DMS153 treated with DMSO at 0.1 percent for 48 hours (cell line): ENCODE results near the gene PDIA2.
"Not testable (repeated sequence)": the region's sequence is repeated elsewhere in the genome, so short reads cannot be mapped to it uniquely, and the experiment has no call there.

Experiments
- DNase-seq: peaks from one replicate; lab custom pipeline; 2025; ENCODE audit not compliant: unreplicated experiment; lab: John Stamatoyannopoulos, UW

The PDIA2 gene

DNA sequence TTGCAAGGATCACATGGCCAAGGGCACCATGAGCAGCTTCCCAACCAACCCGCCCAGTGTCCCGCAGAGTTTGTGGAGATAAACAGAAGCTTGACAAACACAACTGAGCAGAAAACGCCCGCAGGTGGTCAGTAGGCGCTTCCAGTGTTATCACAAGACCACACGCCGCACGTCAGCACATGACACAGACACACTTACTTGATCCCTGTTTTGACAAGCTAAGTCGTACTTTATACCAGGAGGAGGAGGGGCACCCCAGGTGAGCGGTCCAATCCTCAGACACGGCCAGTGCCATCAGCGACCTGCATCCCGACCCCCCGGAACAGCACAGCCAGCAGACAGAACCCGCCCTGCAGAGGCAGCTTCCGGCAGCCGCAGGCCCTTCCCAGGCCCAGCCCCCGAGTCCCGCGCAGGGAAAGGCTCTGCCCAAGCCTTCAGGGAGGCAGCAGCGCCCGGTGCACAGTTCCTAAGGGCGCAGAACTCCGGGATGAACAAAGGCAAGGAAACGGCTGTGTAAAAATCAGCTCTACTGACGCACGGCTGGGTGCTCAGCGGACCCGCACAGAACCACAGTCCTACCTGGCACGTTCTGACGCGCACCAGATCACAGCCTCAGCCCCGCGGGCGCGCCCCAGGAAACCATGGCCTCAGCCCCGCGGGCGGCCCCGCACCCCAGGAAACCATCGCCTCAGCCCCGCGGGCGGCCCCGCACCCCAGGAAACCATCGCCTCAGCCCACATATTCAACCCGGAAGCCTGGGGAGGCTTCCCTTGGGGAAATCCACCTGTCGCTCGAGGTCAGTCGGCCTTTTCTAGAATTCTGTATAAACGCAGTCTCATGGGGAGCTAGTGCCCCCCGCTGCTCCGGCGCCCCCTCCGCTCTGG lies 41.7 kb downstream of the PDIA2 start:
- DNase-seq: peak; percentile 15

DNA sequence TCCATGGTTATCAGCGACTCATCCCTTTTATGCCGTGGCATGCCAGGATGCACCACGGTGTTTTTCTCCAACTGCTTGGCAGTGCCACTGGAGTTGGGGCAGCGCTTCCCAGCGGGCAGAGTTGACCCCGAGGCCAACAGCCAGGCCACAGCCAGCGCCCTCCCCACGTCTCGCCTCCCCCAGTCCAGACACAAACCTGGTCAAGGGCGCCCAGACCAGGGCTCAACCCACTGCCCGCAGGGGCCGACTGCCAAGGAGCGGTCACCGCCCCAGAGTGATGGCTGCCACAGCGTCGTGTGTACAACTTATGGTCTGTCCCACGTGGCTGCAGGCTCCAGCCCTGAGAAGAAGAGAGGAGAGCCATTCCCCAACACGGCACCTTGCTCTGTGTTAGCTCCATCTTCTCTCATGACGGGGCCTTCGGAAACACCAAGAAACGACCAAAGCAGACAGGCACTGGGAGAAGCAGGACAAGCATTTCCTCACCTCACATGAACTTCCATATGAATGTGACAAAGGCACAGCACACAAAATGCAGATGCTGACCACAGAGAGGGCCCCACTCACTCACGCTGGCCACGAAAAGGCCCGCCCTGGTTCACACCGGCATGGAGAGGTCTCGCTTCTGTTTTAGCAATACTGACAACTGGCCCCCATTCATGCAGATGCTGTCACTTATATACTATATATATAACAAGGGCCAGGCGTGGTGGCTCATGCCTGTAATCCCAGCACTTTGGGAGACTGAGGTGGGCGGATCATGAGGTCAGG lies 42.6 kb downstream of the PDIA2 start:
- DNase-seq: no peak

DNA sequence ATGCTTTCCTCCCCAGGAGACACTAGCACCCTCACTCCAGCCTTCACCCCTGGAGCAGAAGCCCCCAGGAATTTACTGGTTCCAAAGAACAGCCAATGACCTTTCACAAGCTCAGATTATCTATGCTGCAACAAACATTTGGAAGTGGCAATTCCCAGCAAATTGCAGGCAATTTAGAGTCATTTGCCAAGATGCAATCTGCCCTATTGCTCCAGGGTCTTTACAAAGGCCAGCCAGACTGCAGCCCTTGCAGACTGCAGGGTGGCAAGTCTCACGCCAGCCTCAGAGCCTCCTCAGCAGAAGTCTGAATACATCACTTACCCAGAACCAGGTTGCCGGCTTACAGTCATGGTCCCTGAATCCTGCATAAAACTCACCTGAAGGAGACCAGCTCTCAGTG lies 47.8 kb downstream of the PDIA2 start:
- no peak for DNase-seq

DNA sequence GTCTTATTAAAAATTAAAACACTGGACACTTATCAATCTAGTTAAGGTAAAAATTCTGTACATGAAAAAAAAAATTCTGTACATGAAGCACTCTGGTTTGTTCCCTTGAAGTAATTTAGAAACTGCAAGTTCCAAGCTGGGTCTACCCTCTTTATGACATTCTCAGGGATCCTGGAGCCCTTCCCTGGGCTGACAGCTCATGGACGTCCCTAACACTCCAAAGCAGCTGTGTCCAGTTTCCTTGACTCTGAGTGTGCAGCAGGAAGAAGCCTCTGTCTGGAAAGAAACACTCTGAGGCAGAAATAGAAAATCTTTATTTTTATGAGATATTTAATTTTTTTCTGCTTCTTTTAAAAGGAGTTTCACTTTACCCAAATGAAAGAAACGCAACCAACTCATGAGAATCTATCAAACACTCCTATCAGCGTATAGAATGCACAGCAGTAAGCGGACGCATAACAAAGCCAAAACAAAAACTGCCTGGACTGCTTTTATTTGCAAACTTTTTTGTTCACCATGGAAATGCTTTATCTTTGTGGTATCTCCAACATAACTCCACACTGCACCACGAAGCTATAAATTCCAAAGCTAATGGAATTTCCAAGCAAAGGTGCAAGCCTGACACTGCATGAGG lies 48.3 kb downstream of the PDIA2 start:
- DNase-seq: not testable (repeated sequence)

DNA sequence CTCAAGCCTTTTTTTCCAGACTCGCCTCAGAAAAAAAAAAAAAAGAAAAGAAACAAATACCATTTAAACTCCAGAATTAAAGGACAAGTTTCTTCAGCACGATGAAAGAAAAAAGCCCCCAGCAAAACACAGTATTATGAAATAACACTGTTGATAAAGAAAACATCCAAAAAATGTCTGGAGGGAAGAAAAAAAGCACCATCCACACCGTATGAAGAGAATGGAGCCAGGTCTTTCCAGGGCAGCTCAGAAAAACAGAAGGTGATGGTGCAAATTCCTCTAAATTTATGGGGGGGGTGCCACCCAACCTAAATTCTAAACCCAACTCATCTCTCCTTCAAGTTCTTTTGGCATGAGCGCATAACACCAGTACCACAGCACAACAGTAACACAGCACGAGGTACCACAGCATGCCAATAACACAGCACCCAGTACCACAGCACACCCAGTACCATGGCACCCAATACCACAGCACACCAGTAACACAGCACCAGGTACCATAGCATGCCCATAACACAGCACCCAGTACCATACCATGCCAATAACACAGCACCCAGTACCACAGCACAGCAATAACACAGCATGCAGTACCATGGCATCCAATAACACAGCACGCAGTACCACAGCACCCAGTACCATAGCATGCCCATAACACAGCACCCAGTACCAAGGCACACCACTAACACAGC lies 50.6 kb downstream of the PDIA2 start:
- DNase-seq: no peak

DNA sequence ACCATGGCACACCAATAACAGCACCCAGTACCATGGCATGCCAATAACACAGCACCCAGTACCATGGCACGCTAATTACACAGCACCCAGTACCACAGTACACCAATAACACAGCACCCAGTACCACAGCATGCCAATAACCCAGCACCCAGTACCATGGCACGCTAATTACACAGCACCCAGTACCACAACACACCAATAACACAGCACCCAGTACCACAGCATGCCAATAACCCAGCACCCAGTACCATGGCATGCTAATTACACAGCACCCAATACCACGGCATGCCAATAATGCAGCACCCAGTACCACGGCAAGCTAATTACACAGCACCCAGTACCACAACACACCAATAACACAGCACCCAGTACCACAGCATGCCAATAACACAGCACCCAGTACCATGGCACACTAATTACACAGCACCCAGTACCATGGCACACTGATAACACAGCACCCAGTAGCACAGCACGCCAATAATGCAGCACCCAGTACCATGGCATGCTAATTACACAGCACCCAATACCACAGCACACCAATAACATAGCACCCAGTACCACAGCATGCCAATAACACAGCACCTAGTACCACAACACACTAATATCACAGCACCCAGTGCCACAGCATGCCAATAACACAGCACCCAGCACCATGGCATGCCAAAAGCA lies 51.3 kb downstream of the PDIA2 start:
- DNase-seq: not testable (repeated sequence)

DNA sequence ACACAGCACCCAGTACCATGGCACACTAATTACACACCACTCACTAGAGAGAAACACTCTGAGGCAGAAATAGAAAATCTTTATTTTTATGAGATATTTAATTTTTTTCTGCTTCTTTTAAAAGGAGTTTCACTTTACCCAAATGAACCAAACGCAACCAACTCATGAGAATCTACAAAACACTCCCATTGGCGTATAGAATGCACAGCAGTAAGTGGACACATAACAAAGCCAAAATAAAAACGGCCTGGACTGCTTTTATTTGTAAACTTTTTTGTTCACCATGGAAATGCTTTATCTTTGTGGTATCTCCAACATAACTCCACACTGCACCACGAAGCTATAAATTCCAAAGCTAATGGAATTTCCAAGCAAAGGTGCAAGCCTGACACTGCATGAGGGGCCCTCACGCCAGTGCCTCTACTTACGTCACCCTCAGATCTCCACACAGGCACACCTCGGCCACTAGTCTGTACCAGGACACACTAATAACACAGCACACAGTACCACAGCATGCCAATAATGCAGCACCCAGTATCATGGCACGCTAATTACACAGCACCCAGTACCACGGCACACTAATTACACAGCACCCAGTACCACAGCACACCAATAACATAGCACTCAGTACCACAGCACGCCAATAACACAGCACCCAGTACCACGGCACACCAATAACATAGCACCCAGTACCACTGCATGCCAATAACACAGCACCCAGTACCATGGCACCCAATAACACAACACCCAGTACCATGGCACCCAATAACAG lies 52.1 kb downstream of the PDIA2 start:
- not testable (repeated sequence) for DNase-seq

DNA sequence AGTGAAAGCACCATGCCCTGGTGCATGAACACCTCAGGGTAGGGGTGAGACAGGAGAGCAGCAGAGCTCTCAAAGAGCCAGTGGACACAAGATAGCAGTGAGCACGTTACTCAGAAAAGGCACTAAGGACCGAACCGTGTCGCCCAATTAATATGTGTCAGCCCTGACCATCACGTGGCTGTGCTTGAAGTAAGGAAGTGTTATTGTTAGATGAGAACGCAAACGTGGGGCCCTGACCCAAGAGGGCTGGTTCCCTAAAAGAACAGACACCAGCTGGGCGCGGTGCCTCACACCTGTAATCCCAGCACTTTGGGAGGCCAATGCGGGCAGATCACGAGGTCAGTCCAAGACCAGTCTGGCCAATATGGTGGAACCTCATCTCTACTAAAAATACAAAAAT lies 53.3 kb downstream of the PDIA2 start:
- DNase-seq: no peak
